ENCODE data around the gene FLNC. TPM values are rescaled to one million over a fixed set of nuclear protein-coding genes. Genes with fewer than 3 reads are reported as not detected.

The FLNC gene
- total and polyA plus RNA-seq, 2 experiments from 2014 or later: 46.6 to 60.7 TPM

DNA sequence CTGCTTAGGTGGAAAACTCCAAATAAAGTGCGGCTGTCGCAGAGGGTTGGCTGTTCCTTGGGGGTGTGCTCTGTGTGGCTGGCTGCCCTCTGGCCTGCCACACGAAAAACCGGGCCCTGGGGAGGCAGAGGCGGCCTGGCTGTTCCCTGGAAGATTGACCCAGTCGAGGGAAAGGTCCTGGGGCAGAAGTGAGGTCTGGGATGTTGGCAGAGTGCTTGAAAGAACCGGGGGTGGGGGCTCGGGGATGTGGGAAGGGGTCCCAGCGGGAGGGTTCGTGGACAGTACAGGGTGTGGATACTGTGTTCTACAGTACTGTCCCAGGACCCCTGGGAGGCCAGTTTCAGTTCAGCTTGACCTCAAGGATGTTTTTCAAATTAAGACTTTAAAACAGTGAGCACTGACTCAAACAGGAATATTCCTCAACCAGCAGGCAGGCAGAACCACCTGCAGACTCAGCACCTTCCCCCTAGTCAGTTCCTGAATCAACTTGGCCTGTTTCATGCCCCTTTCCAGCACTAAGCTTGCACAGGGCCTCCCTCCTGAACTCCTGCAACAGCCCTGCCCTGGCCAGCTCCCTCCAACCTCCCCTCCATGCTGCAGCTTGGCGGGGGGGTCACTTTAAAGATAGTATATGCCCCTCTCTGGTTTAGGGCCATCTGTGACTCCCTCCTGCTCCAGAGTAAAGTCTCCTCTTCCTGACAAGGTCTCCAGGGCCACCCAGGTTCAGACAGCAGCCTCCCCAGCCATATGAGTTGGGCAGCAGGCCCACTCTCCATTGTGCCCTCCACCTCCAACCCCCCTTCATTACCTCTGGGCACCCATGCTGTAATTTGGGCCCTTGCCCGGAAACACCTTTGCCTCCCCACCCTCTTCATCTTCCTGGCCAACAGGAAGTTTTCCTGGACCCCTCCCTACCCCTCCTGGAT lies 29.3 kb downstream of the FLNC start:
- no peak overlapping the region for H3K4me3 ChIP-seq
- no peak overlapping the region for H3K27ac ChIP-seq
- H3K4me1 ChIP-seq (ENCODE audit: insufficient read depth): peaks cover 7% of the 10 kb centered on the region
- DNase-seq (ENCODE audit: low spot score): no peak
- WGBS (ENCODE audit: low lambda C conversion rate, missing lambda C conversion rate): 89% methylated on average over 12 of the region's 12 CpGs
- H3K9me3 ChIP-seq (ENCODE audit: low read depth): no peaks in the 10 kb centered on the region
- no peaks in the 10 kb centered on the region for H3K9me2 ChIP-seq (replicated peaks; ENCODE audit: insufficient read depth)
- no peak for TF ChIP-seq EZH2phosphoT487 (IDR thresholded peaks at IDR 0.05; ENCODE audit: low read depth, severe bottlenecking, unreplicated experiment)
- TF ChIP-seq, protein P1, sequence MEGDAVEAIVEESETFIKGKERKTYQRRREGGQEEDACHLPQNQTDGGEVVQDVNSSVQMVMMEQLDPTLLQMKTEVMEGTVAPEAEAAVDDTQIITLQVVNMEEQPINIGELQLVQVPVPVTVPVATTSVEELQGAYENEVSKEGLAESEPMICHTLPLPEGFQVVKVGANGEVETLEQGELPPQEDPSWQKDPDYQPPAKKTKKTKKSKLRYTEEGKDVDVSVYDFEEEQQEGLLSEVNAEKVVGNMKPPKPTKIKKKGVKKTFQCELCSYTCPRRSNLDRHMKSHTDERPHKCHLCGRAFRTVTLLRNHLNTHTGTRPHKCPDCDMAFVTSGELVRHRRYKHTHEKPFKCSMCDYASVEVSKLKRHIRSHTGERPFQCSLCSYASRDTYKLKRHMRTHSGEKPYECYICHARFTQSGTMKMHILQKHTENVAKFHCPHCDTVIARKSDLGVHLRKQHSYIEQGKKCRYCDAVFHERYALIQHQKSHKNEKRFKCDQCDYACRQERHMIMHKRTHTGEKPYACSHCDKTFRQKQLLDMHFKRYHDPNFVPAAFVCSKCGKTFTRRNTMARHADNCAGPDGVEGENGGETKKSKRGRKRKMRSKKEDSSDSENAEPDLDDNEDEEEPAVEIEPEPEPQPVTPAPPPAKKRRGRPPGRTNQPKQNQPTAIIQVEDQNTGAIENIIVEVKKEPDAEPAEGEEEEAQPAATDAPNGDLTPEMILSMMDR (IDR thresholded peaks at IDR 0.05; ENCODE audit: poor library complexity): no peak
- H2AFZ ChIP-seq: no peak overlapping the region
- H3K4me2 ChIP-seq: no peak overlapping the region
- H4K20me1 ChIP-seq (ENCODE audit: insufficient read depth, poor library complexity, severe bottlenecking): peaks cover 9% of the 10 kb centered on the region
- H3K36me3 ChIP-seq (replicated peaks; ENCODE audit: insufficient read depth, low read depth): no peaks in the 10 kb centered on the region
- peaks cover 10% of the 10 kb centered on the region for H3K79me2 ChIP-seq
- H3K27me3 ChIP-seq: no peaks in the 10 kb centered on the region

DNA sequence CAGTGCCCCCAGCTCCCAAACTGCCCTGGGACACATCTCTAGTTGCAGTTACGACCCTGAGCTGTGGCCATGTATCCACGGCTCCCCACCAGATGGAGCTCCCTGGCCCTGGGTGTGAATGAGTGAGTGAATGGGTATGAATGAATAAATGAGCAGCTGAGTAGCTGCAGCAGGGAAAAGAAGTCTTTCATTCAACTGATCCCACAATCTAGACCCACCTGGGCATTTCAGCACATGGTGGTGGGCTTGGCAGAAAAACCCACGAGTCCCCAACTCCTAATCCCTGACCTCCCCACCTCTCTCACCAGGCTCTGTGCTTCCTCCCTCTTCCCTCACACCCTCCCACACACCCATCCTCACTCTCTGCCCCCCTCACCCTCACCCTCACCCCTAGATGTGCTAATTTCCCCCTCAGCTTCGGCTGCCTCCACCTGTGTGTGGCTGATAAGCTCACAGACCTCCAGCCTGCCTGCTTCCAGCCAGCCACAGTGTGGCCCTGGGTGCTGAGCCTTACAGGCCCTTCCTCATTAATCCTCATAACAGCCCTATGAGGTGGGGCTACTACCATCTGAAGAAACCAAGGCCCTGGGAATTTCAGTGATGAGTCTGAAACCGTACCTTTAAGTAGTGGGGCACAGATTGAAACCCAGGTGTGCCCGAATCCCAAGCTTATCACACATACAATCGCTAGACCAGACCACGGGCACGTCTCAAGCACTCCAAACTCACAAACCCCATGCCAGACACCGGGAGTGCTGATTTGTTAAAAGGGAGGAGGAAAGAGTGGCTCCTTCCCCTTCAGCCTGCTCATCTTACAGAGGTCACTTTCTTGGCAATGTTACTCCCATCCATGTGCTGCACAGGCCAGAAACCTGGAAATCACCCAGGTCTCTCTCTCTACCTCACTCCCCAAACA lies 30.2 kb downstream of the FLNC start:
- no peak for DNase-seq (ENCODE audit: low spot score)
- Histone ChIP-seq H3K9me2 (replicated peaks; ENCODE audit: insufficient read depth) (no peaks in the 10 kb centered on the region), H3K36me3 (replicated peaks; ENCODE audit: insufficient read depth, low read depth) (no peaks in the 10 kb centered on the region), H3K4me2 (no peak overlapping the region), H3K27ac (no peak overlapping the region), H3K4me1 (ENCODE audit: insufficient read depth) (peaks cover 7% of the 10 kb centered on the region), H2AFZ (no peak overlapping the region), H3K9me3 (ENCODE audit: low read depth) (no peaks in the 10 kb centered on the region), H3K4me3 (no peak overlapping the region), H4K20me1 (ENCODE audit: insufficient read depth, poor library complexity, severe bottlenecking) (peaks cover 18% of the 10 kb centered on the region), H3K27me3 (no peaks in the 10 kb centered on the region), H3K79me2 (peaks cover 19% of the 10 kb centered on the region)
- 66% methylated on average over 10 of the region's 10 CpGs for whole genome bisulfite sequencing (ENCODE audit: low lambda C conversion rate, missing lambda C conversion rate)
- TF ChIP-seq, protein P1 (IDR thresholded peaks at IDR 0.05; ENCODE audit: poor library complexity): no peak
- no peak for TF ChIP-seq EZH2 (IDR thresholded peaks at IDR 0.05; ENCODE audit: borderline replicate concordance)
- TF ChIP-seq EZH2phosphoT487 (IDR thresholded peaks at IDR 0.05; ENCODE audit: low read depth, severe bottlenecking, unreplicated experiment): no peak

DNA sequence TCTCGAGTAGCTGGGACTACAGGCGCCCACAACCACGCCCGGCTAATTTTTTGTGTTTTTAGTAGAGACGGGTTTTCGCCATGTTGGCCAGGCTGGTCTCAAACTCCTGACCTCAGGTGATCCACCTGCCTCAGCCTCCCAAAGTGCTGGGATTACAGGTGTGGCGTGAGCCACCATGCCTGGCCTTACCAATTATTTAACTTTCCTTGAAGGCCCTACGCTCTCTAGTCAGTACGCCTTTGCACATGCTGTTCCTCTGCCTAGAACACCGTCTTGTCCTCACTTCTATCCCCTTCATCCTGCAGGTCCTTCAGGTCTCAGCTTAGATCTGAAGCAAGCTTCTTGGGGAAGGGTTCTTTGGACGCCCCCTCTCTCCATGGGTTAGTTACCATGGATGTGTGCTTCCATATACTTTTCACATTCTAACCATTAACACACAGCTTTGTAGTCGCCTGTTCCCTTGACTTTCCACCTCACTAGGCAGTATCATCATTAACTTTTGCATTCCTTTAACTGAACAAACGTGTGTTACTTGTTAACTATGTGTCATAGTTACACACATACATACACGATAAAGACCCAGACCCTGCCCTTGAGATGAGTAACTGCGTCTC lies 31.9 kb downstream of the FLNC start:
- no peaks in the 10 kb centered on the region for H3K36me3 ChIP-seq (replicated peaks; ENCODE audit: insufficient read depth, low read depth)
- H3K4me3 ChIP-seq: no peak overlapping the region
- H3K79me2 ChIP-seq: peaks cover 25% of the 10 kb centered on the region
- H3K4me1 ChIP-seq (ENCODE audit: insufficient read depth): peaks cover 7% of the 10 kb centered on the region
- peak overlapping the region; percentile 12 for H2AFZ ChIP-seq
- H3K9me2 ChIP-seq (replicated peaks; ENCODE audit: insufficient read depth): no peaks in the 10 kb centered on the region
- peak overlapping the region; percentile 0 for H3K27ac ChIP-seq
- H4K20me1 ChIP-seq (ENCODE audit: insufficient read depth, poor library complexity, severe bottlenecking): peaks cover 32% of the 10 kb centered on the region
- no peak for DNase-seq (ENCODE audit: low spot score)
- peak overlapping the region; percentile 62 for H3K4me2 ChIP-seq
- WGBS (ENCODE audit: low lambda C conversion rate, missing lambda C conversion rate): 74% methylated on average over 15 of the region's 15 CpGs
- TF ChIP-seq EZH2 (IDR thresholded peaks at IDR 0.05; ENCODE audit: borderline replicate concordance): no peak
- TF ChIP-seq EZH2phosphoT487 (IDR thresholded peaks at IDR 0.05; ENCODE audit: low read depth, severe bottlenecking, unreplicated experiment): no peak
- no peaks in the 10 kb centered on the region for H3K9me3 ChIP-seq (ENCODE audit: low read depth)
- no peaks in the 10 kb centered on the region for H3K27me3 ChIP-seq

Measured in hepatocyte (in vitro differentiated cells).